HG02840 (cell line): ENCODE results near the gene PSMD6.
A peak's percentile ranks its signal among the peaks of the same experiment; 100 is the strongest.

Experiments
- ATAC-seq: cut with Tn5 transposase; IDR thresholded peaks from one replicate; pipeline ENCODE4 v1.9.1; 2021; ENCODE audit warnings: mild to moderate bottlenecking, moderate library complexity, moderate number of reproducible peaks; ENCODE audit not compliant: unreplicated experiment, low FRiP score

PSMD6 gene

GRCh38 chr3:64023187-64023860 is at the start of gene PSMD6:
PSMD6 (minus strand) TSS chr3:64023494; CDS start chr3:64023419, 75 bp downstream.
- ATAC-seq: peak; percentile 96

DNA sequence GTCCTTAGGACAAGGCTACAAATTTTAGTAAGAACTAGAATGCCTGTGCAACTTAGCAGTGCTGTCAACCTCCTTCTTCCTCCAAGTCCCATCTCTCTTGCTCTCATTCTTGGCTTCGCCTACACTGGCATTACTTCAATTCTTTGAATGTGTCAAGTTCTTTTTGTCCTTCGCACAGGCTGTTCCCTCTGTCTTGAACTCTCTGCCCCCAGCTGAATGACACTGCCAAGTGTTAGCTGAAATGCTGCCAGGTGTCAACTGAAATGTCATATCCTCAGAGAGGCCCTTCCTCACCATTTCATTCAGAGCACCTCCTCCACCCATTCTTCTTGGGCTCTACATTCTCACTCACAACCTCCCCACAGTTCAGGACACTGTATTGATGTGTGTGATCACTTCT is 48.8 kb upstream of the PSMD6 start:
- no peak for ATAC-seq

DNA sequence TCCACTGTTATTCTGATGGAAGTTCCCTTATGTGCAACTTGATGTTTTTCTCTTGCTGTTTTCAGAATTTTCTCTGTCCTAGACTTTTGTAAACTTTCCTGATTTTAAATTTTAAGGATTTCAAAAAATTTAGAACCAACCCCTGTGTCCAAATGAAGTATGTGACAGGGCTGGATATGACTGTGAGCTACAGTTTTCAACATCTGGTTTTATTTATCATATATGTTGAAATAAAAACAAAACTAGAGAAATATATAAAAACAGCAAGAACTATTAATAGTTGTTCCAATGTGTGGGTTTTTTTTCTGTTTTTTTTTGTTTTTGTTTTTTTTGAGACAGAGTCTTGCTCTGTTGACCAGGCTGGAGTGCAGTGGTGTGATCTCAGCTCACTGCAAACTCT is 47.4 kb upstream of the PSMD6 start:
- ATAC-seq: no peak

- ATAC-seq: no peak
Measured at GRCh38 chr3:64067506-64068346, 44.4 kb upstream of the PSMD6 start.

- ATAC-seq: no peak
Measured at GRCh38 chr3:64064804-64065203, 41.5 kb upstream of the PSMD6 start.

DNA sequence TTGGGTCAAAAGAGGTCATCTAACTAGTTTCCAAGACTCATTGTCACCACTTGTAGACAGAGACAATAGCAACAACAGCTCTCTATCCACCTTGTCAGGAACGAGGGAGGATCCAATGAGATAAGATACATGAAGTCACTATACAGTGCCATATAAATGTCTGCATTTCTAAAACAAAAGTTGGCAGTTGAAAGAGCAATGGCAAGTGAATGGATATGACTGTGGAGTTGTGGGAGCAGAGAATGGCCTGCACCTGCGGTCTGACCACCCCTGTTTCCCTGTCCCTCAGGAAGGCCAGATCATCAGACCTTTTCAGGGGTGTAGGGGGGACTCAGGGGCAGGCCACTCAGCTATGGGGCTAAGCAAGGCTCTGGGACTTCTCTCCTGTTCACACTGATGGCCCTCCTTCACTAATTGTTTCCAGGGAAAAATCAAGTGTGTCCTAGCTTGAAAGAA is 40.7 kb upstream of the PSMD6 start:
- ATAC-seq: no peak

DNA sequence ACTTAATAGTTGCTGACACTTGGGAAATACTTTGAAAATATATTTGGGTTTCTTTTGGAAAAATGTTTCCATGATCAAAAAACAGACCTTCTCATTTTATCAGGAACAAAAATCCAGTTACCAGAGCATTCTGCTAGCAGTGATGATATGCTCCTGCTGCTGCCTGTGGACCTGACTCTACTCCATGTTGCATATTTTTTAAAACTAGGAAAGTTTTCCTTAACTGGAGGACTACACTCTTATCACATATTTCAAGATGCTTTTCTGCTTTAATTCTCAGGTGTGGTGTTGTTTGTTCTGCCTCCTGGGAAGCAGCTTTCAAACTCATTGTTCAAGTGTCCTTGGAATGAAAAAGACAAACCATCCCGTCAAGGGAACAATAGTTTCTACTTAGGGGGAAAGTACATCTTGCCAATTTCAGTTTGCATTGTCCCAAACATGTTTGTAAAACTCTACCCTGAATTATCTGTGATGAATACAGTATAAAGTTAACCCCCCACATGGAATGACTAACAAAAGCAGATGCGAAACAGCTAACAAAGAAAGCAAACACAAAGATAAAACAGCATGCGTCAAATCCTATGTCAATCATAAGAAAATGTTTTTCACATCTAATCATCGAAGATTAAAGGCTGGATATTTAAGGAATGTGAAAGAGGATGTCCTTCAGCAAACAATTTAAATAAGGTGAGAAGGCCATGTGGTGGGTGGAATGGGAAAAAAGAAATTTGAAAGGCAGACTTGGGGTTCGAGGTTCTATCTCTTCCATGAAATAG is 40.1 kb upstream of the PSMD6 start:
- ATAC-seq: no peak

DNA sequence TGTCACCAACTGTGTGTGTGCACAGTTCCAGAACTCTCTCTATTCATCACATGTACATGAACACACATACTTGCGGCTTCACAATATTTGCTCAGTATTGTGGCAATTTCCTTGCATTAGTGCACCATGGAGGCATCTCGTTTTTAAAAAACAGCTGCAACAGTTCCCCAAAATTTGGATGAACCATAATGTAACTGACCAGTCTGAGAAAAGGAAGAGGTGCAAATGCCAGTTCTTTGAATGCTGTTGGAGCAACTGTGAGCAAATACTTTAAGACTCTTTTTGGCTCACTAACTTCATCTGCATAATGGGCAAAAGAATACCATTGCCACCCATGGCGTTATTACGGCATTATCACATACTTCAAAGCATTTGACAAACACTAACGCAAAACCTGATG is 38.3 kb upstream of the PSMD6 start:
- ATAC-seq: no peak

DNA sequence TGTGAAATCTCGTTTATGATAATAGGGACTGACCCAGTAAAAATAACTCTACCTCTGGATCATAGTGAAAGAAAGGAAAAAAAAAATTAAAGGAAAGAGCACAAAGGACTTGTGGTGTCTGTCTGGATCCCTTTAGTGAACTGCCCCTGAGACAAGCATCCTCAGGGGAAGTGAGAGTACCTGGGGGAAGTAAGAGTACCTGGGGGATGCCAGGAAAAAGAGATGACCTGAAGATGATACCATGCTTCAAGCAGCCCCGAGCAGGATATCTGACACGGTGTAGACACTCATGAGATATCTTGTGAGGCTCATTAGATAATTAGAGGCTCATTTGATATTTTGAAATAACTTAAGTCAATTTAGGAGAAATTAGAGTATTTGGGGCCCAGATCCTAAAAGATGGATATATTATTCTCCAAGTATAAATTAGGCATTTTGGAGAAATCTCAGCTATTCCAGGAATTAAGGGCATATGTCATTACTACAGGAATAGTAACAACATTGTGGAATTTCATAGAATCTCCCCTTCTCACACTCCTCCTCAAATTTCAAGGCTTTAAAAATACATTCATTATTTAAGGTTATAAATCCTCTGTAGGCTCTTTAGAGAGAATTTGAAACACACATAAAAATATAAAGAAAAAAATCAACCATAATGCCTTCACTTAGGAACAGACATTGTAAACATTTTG is 36.3 kb upstream of the PSMD6 start:
- ATAC-seq: no peak

DNA sequence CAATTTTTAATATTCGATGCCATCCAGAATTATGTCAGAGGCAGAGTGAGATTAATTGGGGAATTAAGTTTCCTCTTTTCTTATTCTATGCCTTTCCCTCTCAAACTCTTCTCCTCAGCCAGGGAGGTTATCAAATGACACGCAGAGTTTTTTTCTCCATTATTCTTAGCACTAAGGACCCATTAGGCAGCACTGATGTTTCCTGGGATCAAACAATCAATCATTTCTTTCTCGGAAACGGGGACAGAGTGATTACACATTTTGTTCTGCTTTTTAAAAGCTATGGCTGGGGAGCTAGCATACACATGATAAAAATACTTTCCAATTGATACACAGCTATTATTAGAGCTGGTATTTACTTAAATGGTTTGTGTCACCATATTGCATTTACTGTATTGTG is 35.3 kb upstream of the PSMD6 start:
- ATAC-seq: no peak

GRCh38 chr3:64057231-64057630 is 33.9 kb upstream of the PSMD6 start:
- ATAC-seq: no peak

DNA sequence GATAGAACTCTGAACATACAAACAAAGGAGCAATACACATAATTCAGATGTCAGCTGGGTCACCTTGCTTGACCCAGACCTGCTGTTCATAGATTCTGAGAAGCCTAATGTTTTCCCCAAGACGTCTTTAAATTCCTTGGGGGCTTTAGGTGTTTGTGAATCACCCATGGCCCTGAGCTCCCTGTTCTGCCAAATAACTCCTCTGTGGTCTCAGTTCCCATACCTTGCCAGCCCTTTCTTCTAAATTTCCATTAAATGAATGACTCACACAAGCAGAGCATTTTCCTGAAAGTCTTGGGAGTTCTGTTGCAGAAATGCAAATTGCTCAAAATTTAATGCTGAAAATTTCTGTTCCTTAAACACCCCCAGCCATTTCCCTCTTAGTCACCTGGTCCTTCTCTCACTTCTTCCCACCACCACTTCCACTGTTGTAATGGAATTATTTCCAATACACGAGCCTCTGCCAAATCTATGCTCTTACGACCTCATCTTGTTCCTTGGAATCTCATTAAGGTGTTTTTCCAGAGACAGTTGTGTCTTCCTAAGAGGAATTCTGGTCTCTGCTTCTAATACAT is 33.4 kb upstream of the PSMD6 start:
- no peak for ATAC-seq

- no peak for ATAC-seq
Measured at GRCh38 chr3:64055076-64055475, 31.8 kb upstream of the PSMD6 start.

DNA sequence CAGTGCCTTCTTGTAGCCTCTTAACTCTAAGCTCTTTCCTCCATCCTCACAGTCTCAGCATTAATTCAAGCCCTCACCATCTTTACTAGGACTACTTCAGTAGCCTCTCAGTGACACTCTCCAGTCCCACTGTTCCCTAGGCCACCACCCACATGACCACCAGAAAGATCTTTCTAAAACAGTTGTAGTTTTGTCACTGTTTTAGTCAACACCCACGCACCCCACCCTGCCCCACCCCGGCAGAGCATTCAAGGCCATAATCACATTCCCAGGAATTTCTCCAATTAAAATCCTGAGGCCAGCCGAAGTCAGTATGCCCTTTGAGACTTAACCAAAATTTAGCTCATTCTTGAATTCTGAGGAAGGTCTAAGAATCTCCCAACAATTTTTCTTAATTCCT is 31.2 kb upstream of the PSMD6 start:
- no peak for ATAC-seq

GRCh38 chr3:64053581-64053980 is 30.3 kb upstream of the PSMD6 start:
- no peak for ATAC-seq

GRCh38 chr3:64053117-64053516 is 29.8 kb upstream of the PSMD6 start:
- ATAC-seq: no peak

DNA sequence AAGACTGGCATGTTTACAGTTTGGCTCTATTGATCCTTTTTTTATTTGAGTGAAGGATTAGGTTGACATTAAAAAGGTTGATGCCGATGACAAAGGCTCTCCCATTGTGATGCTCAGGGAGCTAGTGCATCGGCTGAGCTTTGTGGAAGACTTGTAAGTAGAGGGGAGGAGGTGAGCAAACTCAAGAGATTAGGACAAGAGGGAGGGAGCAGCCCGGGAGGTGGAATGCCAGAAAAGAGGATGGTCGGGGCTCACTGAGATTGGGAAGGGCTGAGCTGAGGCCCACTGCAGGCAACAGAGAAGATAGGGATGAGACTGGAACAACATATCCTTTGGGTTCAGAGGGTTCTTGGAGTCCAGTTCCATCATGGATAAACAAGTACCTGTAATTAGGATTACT is 26.5 kb upstream of the PSMD6 start:
- ATAC-seq: no peak

- ATAC-seq: no peak
Measured at GRCh38 chr3:64049136-64049535, 25.8 kb upstream of the PSMD6 start.

GRCh38 chr3:64048631-64049061 is 25.4 kb upstream of the PSMD6 start:
- no peak for ATAC-seq

DNA sequence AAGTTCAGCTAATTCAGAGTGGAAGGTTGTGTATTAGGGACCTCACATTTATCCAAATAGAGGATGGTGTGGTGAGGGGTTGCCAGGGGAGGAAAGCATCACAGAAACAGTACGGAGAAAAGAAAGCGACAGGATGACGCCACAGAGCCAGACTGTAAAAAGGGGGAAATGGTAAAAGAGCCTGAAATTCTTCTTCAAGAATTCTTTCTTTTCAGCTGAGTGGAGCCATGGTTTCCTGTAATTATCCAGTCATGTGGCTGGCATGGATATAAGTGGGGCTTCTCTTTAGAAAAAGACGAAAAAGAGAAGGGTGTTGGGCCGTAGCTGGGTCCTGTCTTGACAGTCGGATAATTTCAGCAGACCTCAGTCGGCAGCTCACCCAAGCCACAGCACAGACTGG is 24.5 kb upstream of the PSMD6 start:
- no peak for ATAC-seq
